ENCODE results near the gene ABHD14A.

DNA sequence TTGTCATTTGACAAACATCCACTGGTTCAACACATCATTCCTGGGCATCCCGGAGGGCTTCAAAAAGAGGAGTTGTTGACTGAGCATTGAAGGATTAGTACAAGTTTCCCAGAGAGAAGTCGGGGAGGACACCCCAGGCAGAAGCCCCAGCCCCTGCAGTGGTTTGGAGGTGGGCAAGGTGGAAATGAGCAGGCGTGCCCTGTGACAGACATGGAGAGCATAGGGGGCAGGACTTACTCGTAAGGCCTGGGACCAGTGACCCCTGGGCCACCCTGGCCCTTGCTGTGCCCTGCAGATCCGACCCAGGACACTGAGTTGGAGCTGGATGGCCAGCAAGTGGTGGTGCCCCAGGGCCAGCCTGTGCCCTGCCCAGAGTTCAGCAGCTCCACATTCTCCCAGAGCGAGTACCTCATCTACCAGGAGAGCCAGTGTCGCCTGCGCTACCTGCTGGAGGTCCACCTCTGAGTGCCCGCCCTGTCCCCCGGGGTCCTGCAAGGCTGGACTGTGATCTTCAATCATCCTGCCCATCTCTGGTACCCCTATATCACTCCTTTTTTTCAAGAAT, 26.8 kb upstream of the ABHD14A start:
- TF ChIP-seq, protein P1, sequence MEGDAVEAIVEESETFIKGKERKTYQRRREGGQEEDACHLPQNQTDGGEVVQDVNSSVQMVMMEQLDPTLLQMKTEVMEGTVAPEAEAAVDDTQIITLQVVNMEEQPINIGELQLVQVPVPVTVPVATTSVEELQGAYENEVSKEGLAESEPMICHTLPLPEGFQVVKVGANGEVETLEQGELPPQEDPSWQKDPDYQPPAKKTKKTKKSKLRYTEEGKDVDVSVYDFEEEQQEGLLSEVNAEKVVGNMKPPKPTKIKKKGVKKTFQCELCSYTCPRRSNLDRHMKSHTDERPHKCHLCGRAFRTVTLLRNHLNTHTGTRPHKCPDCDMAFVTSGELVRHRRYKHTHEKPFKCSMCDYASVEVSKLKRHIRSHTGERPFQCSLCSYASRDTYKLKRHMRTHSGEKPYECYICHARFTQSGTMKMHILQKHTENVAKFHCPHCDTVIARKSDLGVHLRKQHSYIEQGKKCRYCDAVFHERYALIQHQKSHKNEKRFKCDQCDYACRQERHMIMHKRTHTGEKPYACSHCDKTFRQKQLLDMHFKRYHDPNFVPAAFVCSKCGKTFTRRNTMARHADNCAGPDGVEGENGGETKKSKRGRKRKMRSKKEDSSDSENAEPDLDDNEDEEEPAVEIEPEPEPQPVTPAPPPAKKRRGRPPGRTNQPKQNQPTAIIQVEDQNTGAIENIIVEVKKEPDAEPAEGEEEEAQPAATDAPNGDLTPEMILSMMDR (IDR thresholded peaks at IDR 0.05 in 8 of 11, conservative IDR thresholded peaks at IDR 0.05 in 3 of 11), result no peak
- no peak for TF ChIP-seq POLR2A (IDR thresholded peaks at IDR 0.05)
- no peak for TF ChIP-seq POLR2AphosphoS5 (IDR thresholded peaks at IDR 0.05)

Data from spleen (tissue), 7 donors.